DOHH2 (cell line): ENCODE data around the gene AGBL4.
"Not testable (repeated sequence)": the region's sequence is repeated elsewhere in the genome, so short reads cannot be mapped to it uniquely, and the experiment has no call there.

Source experiments
- H3F3A ChIP-seq: fragments of 200-600 bp; sonication (generic), shearing (Covaris generic); 2 replicates; pipeline ENCODE4 v1.6.0; 2016; ENCODE audit warnings: antibody characterized with exemption, mild to moderate bottlenecking; ENCODE audit not compliant: control insufficient read depth, insufficient read depth
- H3K27ac ChIP-seq: fragments of 200-600 bp; sonication (generic); 2 replicates; pipeline ENCODE4 v1.5.1; 2014; ENCODE audit warnings: low read depth, mild to moderate bottlenecking, low read length, moderate library complexity
- H3K27me3 ChIP-seq: fragments of 200-600 bp; sonication (generic); 2 replicates; pipeline ENCODE4 v1.6.1; 2014; ENCODE audit warnings: mild to moderate bottlenecking, low read length, mixed read lengths; ENCODE audit not compliant: control insufficient read depth
- H3K36me3 ChIP-seq: fragments of 200-600 bp; sonication (generic); 2 replicates; pipeline ENCODE4 v1.6.1; 2014; ENCODE audit warnings: mild to moderate bottlenecking, low read length, moderate library complexity, mixed read lengths; ENCODE audit not compliant: control insufficient read depth
- H3K4me1 ChIP-seq: fragments of 200-600 bp; sonication (generic); 2 replicates; pipeline ENCODE4 v1.6.1; 2014; ENCODE audit warnings: mild to moderate bottlenecking, low read length, mixed read lengths; ENCODE audit not compliant: control insufficient read depth
- H3K4me2 ChIP-seq: fragments of 200-600 bp; sonication (generic); 2 replicates; pipeline ENCODE4 v1.6.0; 2014; ENCODE audit warnings: mild to moderate bottlenecking, low read length, moderate library complexity
- H3K4me3 ChIP-seq: fragments of 200-600 bp; sonication (generic); 2 replicates; pipeline ENCODE4 v1.5.1; 2014; ENCODE audit warnings: mild to moderate bottlenecking, low read length, mixed read lengths
- H3K79me2 ChIP-seq: fragments of 200-600 bp; sonication (generic); 2 replicates; pipeline ENCODE4 v1.6.1; 2014; ENCODE audit warnings: mild to moderate bottlenecking, low read length, mixed read lengths; ENCODE audit not compliant: control insufficient read depth
- H3K9me2 ChIP-seq: fragments of 200-600 bp; sonication (generic); replicated peaks from 2 replicates; pipeline ENCODE4 v1.6.1; 2014; ENCODE audit warnings: mild to moderate bottlenecking, low read length, mixed read lengths; ENCODE audit not compliant: control insufficient read depth
- H3K9me3 ChIP-seq: fragments of 200-600 bp; sonication (generic); 2 replicates; pipeline ENCODE4 v1.6.1; 2014; ENCODE audit warnings: antibody characterized with exemption, low read length, mixed read lengths; ENCODE audit not compliant: control insufficient read depth, insufficient read depth
- H4K20me1 ChIP-seq: fragments of 200-600 bp; sonication (generic); 2 replicates; pipeline ENCODE4 v1.6.0; 2014; ENCODE audit warnings: low read depth, mild to moderate bottlenecking, antibody characterized with exemption, low read length, moderate library complexity; ENCODE audit not compliant: control insufficient read depth, insufficient read depth
- EZH2phosphoT487 ChIP-seq: fragments of 200-600 bp; sonication (generic); IDR thresholded peaks from 2 replicates; pipeline ENCODE4 v1.6.1; 2017; ENCODE audit warnings: borderline replicate concordance, mild to moderate bottlenecking, antibody characterized with exemption, low read length, moderate library complexity, mixed read lengths
- TF ChIP-seq, protein P1 (sequence below): fragments of 200-600 bp; sonication (generic); IDR thresholded peaks from one replicate; pipeline ENCODE4 v1.5.1; 2014; ENCODE audit warnings: antibody characterized with exemption, mild to moderate bottlenecking, low read depth, low read length; ENCODE audit not compliant: poor library complexity, severe bottlenecking

The AGBL4 gene

DNA sequence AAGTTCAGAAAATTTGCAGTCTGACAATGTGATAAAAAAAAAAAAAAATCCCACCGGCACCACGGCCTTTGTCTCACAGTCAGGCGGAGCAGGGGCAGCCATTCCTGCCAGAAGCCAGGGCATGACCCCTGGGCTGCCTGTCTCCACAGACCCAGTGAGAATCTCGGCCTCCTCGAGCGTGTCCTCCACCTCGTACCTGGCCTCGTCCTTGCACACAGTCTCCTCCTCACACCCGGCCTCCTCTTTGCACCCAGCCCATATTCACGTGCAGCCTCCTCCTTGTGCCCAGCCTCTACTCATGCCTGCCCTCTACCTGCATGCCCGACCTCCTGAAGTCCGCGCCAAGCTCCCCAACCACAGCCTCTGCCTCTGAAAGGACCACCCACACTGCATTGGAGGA, 182.0 kb downstream of the AGBL4 start:
- TF ChIP-seq EZH2phosphoT487 = no peak
- TF ChIP-seq, protein P1, sequence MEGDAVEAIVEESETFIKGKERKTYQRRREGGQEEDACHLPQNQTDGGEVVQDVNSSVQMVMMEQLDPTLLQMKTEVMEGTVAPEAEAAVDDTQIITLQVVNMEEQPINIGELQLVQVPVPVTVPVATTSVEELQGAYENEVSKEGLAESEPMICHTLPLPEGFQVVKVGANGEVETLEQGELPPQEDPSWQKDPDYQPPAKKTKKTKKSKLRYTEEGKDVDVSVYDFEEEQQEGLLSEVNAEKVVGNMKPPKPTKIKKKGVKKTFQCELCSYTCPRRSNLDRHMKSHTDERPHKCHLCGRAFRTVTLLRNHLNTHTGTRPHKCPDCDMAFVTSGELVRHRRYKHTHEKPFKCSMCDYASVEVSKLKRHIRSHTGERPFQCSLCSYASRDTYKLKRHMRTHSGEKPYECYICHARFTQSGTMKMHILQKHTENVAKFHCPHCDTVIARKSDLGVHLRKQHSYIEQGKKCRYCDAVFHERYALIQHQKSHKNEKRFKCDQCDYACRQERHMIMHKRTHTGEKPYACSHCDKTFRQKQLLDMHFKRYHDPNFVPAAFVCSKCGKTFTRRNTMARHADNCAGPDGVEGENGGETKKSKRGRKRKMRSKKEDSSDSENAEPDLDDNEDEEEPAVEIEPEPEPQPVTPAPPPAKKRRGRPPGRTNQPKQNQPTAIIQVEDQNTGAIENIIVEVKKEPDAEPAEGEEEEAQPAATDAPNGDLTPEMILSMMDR = no peak
- Histone ChIP-seq H3K9me2 (no peaks in the 10 kb centered on the region), H3K4me3 (no peak overlapping the region), H3K79me2 (no peaks in the 10 kb centered on the region), H4K20me1 (no peaks in the 10 kb centered on the region), H3K36me3 (no peaks in the 10 kb centered on the region), H3K27me3 (no peaks in the 10 kb centered on the region), H3K27ac (no peak overlapping the region), H3F3A (no peaks in the 10 kb centered on the region), H3K4me2 (no peak overlapping the region), H3K9me3 (peaks cover 17% of the 10 kb centered on the region; the same call in 1 of the 2 replicates), H3K4me1 (no peaks in the 10 kb centered on the region)

DNA sequence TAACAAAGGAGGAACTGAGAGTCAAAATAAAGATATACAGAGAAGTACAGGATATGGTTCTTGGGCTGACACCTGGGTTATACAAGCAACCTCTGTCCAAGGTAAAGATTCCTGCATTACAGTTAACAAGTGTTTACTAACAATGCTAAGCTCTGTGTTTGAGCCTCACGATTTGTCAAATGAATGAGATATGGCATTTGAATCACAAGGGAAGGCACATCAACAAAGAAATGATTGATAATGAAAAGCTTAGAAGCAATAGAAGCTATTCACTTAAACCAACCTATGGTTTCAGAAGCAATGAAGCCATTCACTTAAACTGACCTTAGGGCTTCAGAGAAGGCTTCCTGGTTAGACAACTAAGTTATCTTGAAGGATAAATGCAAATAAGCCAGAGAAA, 199.5 kb downstream of the AGBL4 start:
- TF ChIP-seq, protein P1 = no peak
- TF ChIP-seq EZH2phosphoT487 = no peak
- H3K4me1 ChIP-seq = no peaks in the 10 kb centered on the region
- no peak overlapping the region for H3K27ac ChIP-seq
- no peaks in the 10 kb centered on the region for H4K20me1 ChIP-seq
- no peaks in the 10 kb centered on the region for H3K9me3 ChIP-seq
- no peak overlapping the region for H3K4me2 ChIP-seq
- no peaks in the 10 kb centered on the region for H3K9me2 ChIP-seq
- H3K27me3 ChIP-seq = no peaks in the 10 kb centered on the region
- no peak overlapping the region for H3K4me3 ChIP-seq
- no peaks in the 10 kb centered on the region for H3K36me3 ChIP-seq
- no peaks in the 10 kb centered on the region for H3F3A ChIP-seq
- no peaks in the 10 kb centered on the region for H3K79me2 ChIP-seq

DNA sequence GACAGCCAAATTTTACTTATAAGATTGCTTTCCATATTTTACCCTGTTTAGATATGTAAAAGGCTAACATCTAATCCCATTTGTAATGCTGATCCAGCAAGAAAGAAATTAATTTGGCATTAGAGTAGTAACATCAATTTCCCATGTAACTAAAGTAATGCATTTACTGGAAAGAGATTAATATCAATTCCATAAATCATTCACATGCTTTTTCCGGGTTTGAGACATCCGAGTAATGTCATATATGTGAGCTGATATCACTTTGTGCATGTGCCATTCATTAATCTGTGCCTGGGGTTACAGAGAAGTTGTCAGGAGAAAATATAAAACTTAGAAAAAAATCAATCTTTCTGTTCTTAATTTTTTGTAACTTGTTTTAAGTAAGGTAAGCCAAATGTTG, 206.1 kb downstream of the AGBL4 start:
- no peak overlapping the region for H3K27ac ChIP-seq
- no peaks in the 10 kb centered on the region for H3F3A ChIP-seq
- H3K9me3 ChIP-seq = no peaks in the 10 kb centered on the region
- no peak overlapping the region for H3K4me3 ChIP-seq
- no peaks in the 10 kb centered on the region for H3K36me3 ChIP-seq
- H3K4me2 ChIP-seq = no peak overlapping the region
- no peaks in the 10 kb centered on the region for H3K9me2 ChIP-seq
- no peaks in the 10 kb centered on the region for H4K20me1 ChIP-seq
- no peaks in the 10 kb centered on the region for H3K4me1 ChIP-seq
- H3K79me2 ChIP-seq = no peaks in the 10 kb centered on the region
- no peak for TF ChIP-seq EZH2phosphoT487
- TF ChIP-seq, protein P1 = no peak
- H3K27me3 ChIP-seq = no peaks in the 10 kb centered on the region

DNA sequence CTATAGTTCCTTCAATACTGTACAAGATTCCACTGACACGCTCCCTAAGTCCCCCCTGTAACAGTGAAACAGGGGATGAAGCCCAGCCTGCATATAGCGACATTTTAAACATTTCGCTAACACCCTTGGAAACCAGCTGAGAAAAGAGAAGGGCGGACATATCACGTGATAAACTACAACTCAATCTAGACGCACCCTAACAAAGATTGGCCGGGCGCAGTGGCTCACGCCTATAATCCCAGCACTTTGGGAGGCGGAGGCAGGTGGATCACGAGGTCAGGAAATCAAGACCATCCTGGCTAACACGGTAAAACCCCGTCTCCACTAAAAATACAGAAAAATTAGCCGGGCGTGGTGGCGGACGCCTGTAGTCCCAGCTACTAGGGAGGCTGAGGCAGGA, 236.7 kb downstream of the AGBL4 start:
- H3K4me1 ChIP-seq, H3K9me2 ChIP-seq, H4K20me1 ChIP-seq, H3F3A ChIP-seq, H3K27me3 ChIP-seq, H3K4me2 ChIP-seq, H3K27ac ChIP-seq, H3K79me2 ChIP-seq, H3K36me3 ChIP-seq, H3K4me3 ChIP-seq, H3K9me3 ChIP-seq: not testable (repeated sequence)
